Mesendoderm (in vitro differentiated cells): ENCODE measurements around the gene PIRT.

ENCODE experiments used
- DNase-seq: peaks from one replicate; pipeline ENCODE4 v3.0.0; 2013
- H2AK5ac ChIP-seq: 2 replicates; pipeline ENCODE4 v1.6.1; 2013; ENCODE audit warnings: low read length, inconsistent platforms
- H2BK120ac ChIP-seq: 2 replicates; pipeline ENCODE4 v1.6.1; 2013; ENCODE audit warnings: low read depth, mild to moderate bottlenecking, low read length, moderate library complexity, mixed read lengths
- H2BK15ac ChIP-seq: replicated peaks from 2 replicates; pipeline ENCODE4 v1.6.1; 2013; ENCODE audit warnings: low read depth, mild to moderate bottlenecking, moderate library complexity
- H2BK5ac ChIP-seq: 2 replicates; pipeline ENCODE4 v1.6.1; 2013; ENCODE audit warnings: low read length, inconsistent platforms
- H3K18ac ChIP-seq: 2 replicates; pipeline ENCODE4 v1.6.1; 2013; ENCODE audit warnings: mild to moderate bottlenecking, low read length, mixed read lengths
- H3K23ac ChIP-seq: one replicate; pipeline ENCODE4 v1.6.1; 2013; ENCODE audit warnings: low read length
- H3K27ac ChIP-seq: 2 replicates; pipeline ENCODE4 v1.5.1; 2013; ENCODE audit warnings: low read depth, mild to moderate bottlenecking, inconsistent platforms, low read length, moderate library complexity
- H3K27me3 ChIP-seq: 2 replicates; pipeline ENCODE4 v1.6.1; 2013; ENCODE audit warnings: low read length, control low read depth, mild to moderate bottlenecking, inconsistent platforms; ENCODE audit not compliant: insufficient read depth, poor library complexity
- H3K36me3 ChIP-seq: 2 replicates; pipeline ENCODE4 v1.6.1; 2013; ENCODE audit warnings: low read length, inconsistent platforms; ENCODE audit not compliant: control insufficient read depth, insufficient read depth
- H3K4ac ChIP-seq: one replicate; pipeline ENCODE4 v1.6.1; 2013; ENCODE audit warnings: low read depth, mild to moderate bottlenecking, low read length, moderate library complexity
- H3K4me1 ChIP-seq: 2 replicates; pipeline ENCODE4 v1.6.1; 2013; ENCODE audit warnings: low read depth, low read length, inconsistent platforms; ENCODE audit not compliant: control insufficient read depth
- H3K4me2 ChIP-seq: 2 replicates; pipeline ENCODE4 v1.6.1; 2013; ENCODE audit warnings: low read length
- H3K4me3 ChIP-seq: 2 replicates; pipeline ENCODE4 v1.5.1; 2013; ENCODE audit warnings: mild to moderate bottlenecking, low read length
- H3K56ac ChIP-seq: one replicate; pipeline ENCODE4 v1.6.1; 2013; ENCODE audit warnings: low read length
- H3K79me1 ChIP-seq: 2 replicates; pipeline ENCODE4 v1.6.1; 2013; ENCODE audit warnings: low read length, inconsistent platforms
- H3K79me2 ChIP-seq: 2 replicates; pipeline ENCODE4 v1.6.1; 2013; ENCODE audit warnings: mild to moderate bottlenecking, low read length; ENCODE audit not compliant: control insufficient read depth, insufficient read depth
- H3K9ac ChIP-seq: 2 replicates; pipeline ENCODE4 v1.6.1; 2013; ENCODE audit warnings: low read length, inconsistent platforms
- H4K5ac ChIP-seq: one replicate; pipeline ENCODE4 v1.6.1; 2013; ENCODE audit warnings: low read length
- H4K8ac ChIP-seq: one replicate; pipeline ENCODE4 v1.6.1; 2013; ENCODE audit warnings: low read depth, mild to moderate bottlenecking, control low read depth, low read length, moderate library complexity
- WGBS: extraction: QIAGEN DNeasy Blood & Tissue Kit; methylation state at CpG from one replicate; pipeline ENCODE4 v1.1.7; 2013; ENCODE audit warnings: low lambda C conversion rate, missing lambda C conversion rate; ENCODE audit not compliant: insufficient coverage; ENCODE audit errors: extremely low coverage; 5-methylcytosine and 5-hydroxymethylcytosine counted together

Gene PIRT

DNA sequence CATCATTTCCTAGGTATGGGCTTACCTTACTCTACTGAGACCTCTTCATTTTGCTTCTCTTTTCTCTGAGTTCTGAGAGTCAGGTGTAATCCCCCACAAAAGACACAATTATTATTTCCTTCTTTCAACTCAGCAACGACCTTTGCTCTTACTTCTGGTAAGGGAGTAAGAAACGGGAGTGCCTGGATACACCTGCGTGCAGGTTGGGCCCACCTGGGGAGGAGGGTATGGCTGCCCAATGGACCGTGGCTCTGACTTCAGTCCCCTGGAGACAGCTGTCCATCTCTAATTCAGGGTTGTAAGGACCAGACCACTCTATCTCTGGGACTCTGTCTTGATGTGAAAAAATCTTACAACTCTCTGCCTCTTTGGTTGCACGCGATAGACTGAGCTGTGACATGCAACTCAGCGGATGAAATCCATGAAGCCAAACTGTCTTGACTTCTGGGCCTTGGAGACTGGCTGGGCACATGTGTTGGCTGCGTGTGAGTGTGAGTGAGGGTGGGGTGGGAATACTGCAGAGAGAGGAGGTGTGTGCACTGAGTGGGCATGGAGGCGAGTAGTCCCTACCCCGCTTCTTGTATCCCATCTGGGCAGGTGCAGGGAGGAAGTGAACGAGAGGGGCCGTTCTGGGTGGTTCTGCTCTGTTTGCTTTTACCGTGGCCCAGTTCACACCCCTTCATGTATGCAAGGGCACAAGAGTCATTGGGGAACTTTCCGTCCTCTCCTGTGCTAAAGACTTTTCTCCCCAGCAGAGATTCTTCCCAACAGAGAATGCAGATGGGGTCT lies 35.2 kb downstream of the PIRT start:
- Histone ChIP-seq H3K4me1 (peaks cover 3% of the 10 kb centered on the region), H3K79me2 (no peaks in the 10 kb centered on the region), H4K5ac (no peak overlapping the region), H3K36me3 (no peaks in the 10 kb centered on the region), H3K4me3 (no peak overlapping the region), H2BK120ac (no peak overlapping the region), H2AK5ac (no peak overlapping the region), H3K56ac (no peak overlapping the region), H2BK5ac (no peak overlapping the region), H2BK15ac (no peak overlapping the region), H3K4ac (no peak overlapping the region), H3K23ac (no peak overlapping the region), H3K4me2 (no peak overlapping the region), H3K79me1 (no peaks in the 10 kb centered on the region), H3K9ac (no peak overlapping the region), H3K18ac (no peak overlapping the region), H3K27me3 (no peaks in the 10 kb centered on the region), H3K27ac (no peak overlapping the region), H4K8ac (no peak overlapping the region)
- no peak for DNase-seq
- no CpG with 5 or more reads among the region's 14 CpGs for WGBS

DNA sequence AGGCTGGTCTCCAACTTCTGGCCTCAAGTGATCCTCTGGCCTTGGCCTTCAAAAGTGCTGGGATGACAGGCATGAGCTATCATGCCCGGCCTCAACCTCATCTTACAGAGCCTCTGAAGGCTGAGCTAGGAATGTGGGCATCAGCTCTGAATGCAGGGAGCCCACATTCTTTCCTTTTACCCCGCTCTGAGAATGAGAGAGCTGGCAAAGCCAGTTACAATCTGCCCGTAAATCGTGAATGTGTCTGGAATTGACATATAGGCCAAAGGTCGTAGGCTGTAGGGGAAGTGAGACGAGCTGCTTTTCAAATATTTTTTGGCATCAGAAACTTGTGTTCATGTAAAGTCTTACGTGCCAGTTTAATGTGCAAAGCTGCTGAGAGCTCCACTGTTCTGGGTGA lies 38.5 kb downstream of the PIRT start:
- Histone ChIP-seq H3K4me1 (peaks cover 3% of the 10 kb centered on the region), H2BK5ac (no peak overlapping the region), H2BK15ac (no peak overlapping the region), H3K79me1 (no peaks in the 10 kb centered on the region), H3K4me2 (no peak overlapping the region), H4K5ac (no peak overlapping the region), H3K79me2 (no peaks in the 10 kb centered on the region), H3K9ac (no peak overlapping the region), H3K27ac (no peak overlapping the region), H4K8ac (no peak overlapping the region), H3K27me3 (no peaks in the 10 kb centered on the region), H3K4me3 (no peak overlapping the region), H3K23ac (no peak overlapping the region), H2BK120ac (no peak overlapping the region), H3K18ac (no peak overlapping the region), H3K36me3 (no peaks in the 10 kb centered on the region), H2AK5ac (no peak overlapping the region), H3K56ac (no peak overlapping the region), H3K4ac (no peak overlapping the region)
- DNase-seq = no peak
- WGBS = no CpG with 5 or more reads among the region's 7 CpGs

DNA sequence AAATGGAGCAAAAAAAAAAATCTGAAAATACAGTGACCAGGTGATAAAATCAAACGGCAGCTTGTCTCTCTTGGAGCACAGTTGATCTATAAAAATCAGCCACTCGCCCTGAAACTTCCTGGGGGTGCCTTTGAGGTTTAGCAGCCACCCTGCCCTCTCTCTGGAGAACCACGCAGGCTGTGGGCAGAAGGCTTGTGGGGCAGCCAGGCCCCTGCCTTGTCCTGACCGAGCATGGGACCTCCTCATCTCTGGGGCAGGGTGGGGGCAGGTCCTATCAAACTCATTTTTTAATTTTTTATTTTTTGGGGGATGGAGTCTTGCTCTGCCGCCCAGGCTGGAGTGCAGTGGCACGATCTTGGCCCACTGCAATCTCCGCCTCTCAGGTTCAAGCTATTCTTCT lies 39.0 kb downstream of the PIRT start:
- peaks cover 3% of the 10 kb centered on the region for H3K4me1 ChIP-seq
- no peak overlapping the region for H3K23ac ChIP-seq
- DNase-seq = no peak
- no peaks in the 10 kb centered on the region for H3K27me3 ChIP-seq
- WGBS = no CpG with 5 or more reads among the region's 7 CpGs
- no peak overlapping the region for H2BK120ac ChIP-seq
- H3K56ac ChIP-seq = no peak overlapping the region
- no peaks in the 10 kb centered on the region for H3K79me2 ChIP-seq
- no peaks in the 10 kb centered on the region for H3K36me3 ChIP-seq
- no peak overlapping the region for H3K4me3 ChIP-seq
- no peak overlapping the region for H2AK5ac ChIP-seq
- H3K18ac ChIP-seq = no peak overlapping the region
- no peak overlapping the region for H3K4ac ChIP-seq
- no peak overlapping the region for H3K4me2 ChIP-seq
- no peak overlapping the region for H3K9ac ChIP-seq
- H3K27ac ChIP-seq = no peak overlapping the region
- no peak overlapping the region for H2BK15ac ChIP-seq
- H4K5ac ChIP-seq = no peak overlapping the region
- no peaks in the 10 kb centered on the region for H3K79me1 ChIP-seq
- no peak overlapping the region for H2BK5ac ChIP-seq
- H4K8ac ChIP-seq = no peak overlapping the region

DNA sequence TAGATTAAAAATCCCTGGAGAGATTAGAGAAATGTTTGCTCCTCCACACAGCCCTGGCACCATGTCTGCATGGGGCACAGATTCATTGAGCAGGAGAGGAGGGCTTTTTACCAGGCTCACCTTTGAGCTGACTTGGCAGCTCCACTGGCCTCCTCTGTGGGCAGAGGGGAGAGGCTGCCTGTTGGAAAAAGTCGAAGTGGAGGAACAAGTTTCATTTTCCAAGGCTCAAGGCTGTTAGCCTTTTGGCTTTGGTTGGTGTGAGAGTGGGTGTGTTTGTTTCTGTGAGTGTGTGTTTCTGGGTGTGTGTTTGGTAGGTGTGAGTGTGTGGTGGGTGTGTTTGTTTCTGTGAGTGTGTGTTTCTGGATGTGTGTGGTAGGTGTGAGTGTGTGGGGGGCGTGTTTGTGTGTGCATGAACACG lies 39.5 kb downstream of the PIRT start:
- Histone ChIP-seq H3K18ac (no peak overlapping the region), H3K79me2 (no peaks in the 10 kb centered on the region), H3K56ac (no peak overlapping the region), H2BK15ac (no peak overlapping the region), H3K4me1 (peaks cover 3% of the 10 kb centered on the region), H3K79me1 (no peaks in the 10 kb centered on the region), H3K4ac (no peak overlapping the region), H2AK5ac (no peak overlapping the region), H3K4me2 (no peak overlapping the region), H3K4me3 (no peak overlapping the region), H3K9ac (no peak overlapping the region), H2BK120ac (no peak overlapping the region), H3K23ac (no peak overlapping the region), H3K27me3 (no peaks in the 10 kb centered on the region), H3K36me3 (no peaks in the 10 kb centered on the region), H2BK5ac (no peak overlapping the region), H4K5ac (no peak overlapping the region), H4K8ac (no peak overlapping the region), H3K27ac (no peak overlapping the region)
- DNase-seq = no peak
- WGBS = 100% methylated on average over 1 of the region's 3 CpGs

DNA sequence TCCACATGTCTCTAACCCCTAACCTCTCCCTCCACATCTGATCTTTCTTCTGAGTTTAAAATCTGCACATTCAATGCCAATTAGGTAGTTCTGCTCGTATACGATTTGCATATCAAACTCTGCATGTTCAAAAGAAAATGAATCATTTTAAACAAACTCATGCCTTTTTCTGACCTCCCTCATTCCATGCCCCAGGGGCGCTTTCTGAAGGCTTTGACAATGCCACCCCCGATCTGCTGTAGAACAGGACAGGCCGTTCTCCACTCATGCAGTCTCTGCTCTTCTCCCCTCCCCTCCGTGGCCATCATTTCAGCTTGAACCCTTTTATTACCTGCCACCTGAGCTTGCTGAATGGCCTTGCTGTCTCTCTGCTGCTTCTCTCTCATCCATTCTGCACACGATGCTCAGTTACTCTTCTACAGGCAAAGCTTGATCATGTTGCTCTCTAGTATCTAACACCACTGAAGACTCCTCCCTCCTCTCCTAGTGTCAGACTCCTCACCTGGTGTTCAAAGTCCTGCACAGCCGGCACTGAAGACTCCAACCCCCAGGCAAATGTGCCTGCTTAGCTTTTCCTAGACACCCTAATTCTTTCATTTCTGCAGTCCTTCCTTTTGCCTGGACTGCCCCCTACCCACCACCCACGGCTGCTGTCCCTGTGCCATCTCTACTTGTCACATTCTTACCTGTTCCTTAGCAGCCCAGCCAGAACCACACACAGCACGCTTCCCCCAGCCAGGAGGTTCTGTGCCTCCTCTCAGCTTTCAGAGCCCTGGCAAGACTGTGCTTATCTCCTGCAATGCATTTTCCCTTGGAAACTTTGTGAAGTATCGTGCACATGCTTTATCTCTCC lies 40.2 kb downstream of the PIRT start:
- Histone ChIP-seq H3K4me1 (peaks cover 3% of the 10 kb centered on the region), H3K56ac (no peak overlapping the region), H3K4me2 (no peak overlapping the region), H3K23ac (no peak overlapping the region), H2BK120ac (no peak overlapping the region), H3K27ac (no peak overlapping the region), H3K18ac (no peak overlapping the region), H3K4me3 (no peak overlapping the region), H3K36me3 (no peaks in the 10 kb centered on the region), H4K5ac (no peak overlapping the region), H3K4ac (no peak overlapping the region), H2AK5ac (no peak overlapping the region), H3K79me2 (no peaks in the 10 kb centered on the region), H2BK5ac (no peak overlapping the region), H3K9ac (no peak overlapping the region), H4K8ac (no peak overlapping the region), H3K79me1 (no peaks in the 10 kb centered on the region), H3K27me3 (no peaks in the 10 kb centered on the region), H2BK15ac (no peak overlapping the region)
- WGBS = no CpG with 5 or more reads among the region's 11 CpGs
- peak; percentile 21 for DNase-seq
